ENCODE data around the gene CNTNAP4.

DNA sequence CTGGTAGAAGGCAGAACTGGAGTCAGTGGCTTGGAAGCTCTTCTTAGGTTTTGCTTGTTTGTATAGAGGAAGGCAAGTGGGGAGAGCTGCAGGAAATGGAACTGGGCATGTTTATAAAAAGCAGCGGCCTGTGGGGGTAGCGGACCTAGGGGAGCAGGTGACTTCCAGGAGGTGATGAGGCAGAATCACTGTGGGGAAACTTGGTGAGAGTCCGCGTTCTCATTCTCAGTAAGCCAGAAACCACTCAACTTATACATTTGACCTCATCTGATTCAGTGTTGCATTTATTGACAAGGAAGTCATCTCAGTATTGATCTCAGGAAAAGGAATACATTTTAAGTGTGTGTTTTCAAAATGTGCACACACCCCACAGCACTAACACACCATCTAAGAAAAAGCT, 299.8 kb downstream of the CNTNAP4 start:
- TF ChIP-seq, protein P1, sequence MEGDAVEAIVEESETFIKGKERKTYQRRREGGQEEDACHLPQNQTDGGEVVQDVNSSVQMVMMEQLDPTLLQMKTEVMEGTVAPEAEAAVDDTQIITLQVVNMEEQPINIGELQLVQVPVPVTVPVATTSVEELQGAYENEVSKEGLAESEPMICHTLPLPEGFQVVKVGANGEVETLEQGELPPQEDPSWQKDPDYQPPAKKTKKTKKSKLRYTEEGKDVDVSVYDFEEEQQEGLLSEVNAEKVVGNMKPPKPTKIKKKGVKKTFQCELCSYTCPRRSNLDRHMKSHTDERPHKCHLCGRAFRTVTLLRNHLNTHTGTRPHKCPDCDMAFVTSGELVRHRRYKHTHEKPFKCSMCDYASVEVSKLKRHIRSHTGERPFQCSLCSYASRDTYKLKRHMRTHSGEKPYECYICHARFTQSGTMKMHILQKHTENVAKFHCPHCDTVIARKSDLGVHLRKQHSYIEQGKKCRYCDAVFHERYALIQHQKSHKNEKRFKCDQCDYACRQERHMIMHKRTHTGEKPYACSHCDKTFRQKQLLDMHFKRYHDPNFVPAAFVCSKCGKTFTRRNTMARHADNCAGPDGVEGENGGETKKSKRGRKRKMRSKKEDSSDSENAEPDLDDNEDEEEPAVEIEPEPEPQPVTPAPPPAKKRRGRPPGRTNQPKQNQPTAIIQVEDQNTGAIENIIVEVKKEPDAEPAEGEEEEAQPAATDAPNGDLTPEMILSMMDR (IDR thresholded peaks at IDR 0.05 in 2 of 3, conservative IDR thresholded peaks at IDR 0.05 in 1 of 3; ENCODE audit: borderline replicate concordance in 1 of 3, insufficient read depth in 1 of 3, low read depth in 2 of 3, low read length in 2 of 3) = no peak
- TF ChIP-seq EZH2phosphoT487 (IDR thresholded peaks at IDR 0.05; ENCODE audit: borderline replicate concordance) (no peak), CEBPB (IDR thresholded peaks at IDR 0.05; ENCODE audit: low read depth) (no peak), EZH2 (IDR thresholded peaks at IDR 0.05) (no peak), SP1 (IDR thresholded peaks at IDR 0.05; ENCODE audit: low read depth) (no peak), POLR2A (IDR thresholded peaks at IDR 0.05; ENCODE audit: borderline replicate concordance, extremely low read depth, insufficient read depth, insufficient read length) (no peak), RAD21 (IDR thresholded peaks at IDR 0.05; ENCODE audit: low read depth) (no peak), YY1 (IDR thresholded peaks at IDR 0.05; ENCODE audit: extremely low read depth, insufficient replicate concordance, low read depth, low read length) (no peak), POLR2AphosphoS5 (IDR thresholded peaks at IDR 0.05; ENCODE audit: low read depth, low read length) (no peak), EGR1 (IDR thresholded peaks at IDR 0.05; ENCODE audit: low read depth) (no peak), SIN3A (IDR thresholded peaks at IDR 0.05; ENCODE audit: low read depth) (no peak), TCF7L2 (IDR thresholded peaks at IDR 0.05; ENCODE audit: borderline replicate concordance, extremely low read depth, insufficient read depth, insufficient read length) (no peak)

All from HCT116 (cell line).